Stimulated activated CD8-positive, alpha-beta memory T cell treated with anti-CD3 and anti-CD28 coated beads, Interleukin-7, amount 100 ng/mL, for 1 hour (primary cell): ENCODE results near the gene CTXN3.

ENCODE experiments used
- DNase-seq, 2 donors: peaks; one replicate each; pipeline ENCODE4 v3.0.0-alpha.2; 2020; ENCODE audit warnings: low read depth in 2 of 2

CTXN3 gene

GRCh38 chr5:127697894-127698600 is 49.2 kb downstream of the CTXN3 start:
- no peak for DNase-seq

GRCh38 chr5:127699416-127699815 is 50.5 kb downstream of the CTXN3 start:
- no peak for DNase-seq

- no peak for DNase-seq
Observed at GRCh38 chr5:127700237-127700766, 51.4 kb downstream of the CTXN3 start.

GRCh38 chr5:127702434-127702833 is 53.6 kb downstream of the CTXN3 start:
- no peak for DNase-seq

GRCh38 chr5:127702926-127703561 is 54.2 kb downstream of the CTXN3 start, which contains the start of gene CCDC192:
TSS of gene CCDC192 (plus strand) at chr5:127703391. CDS start at chr5:127703446, 55 bp downstream.
- DNase-seq = no peak

- no peak for DNase-seq
Observed at GRCh38 chr5:127705120-127705892, 56.4 kb downstream of the CTXN3 start.

- DNase-seq = no peak
Observed at GRCh38 chr5:127706691-127707090, 57.8 kb downstream of the CTXN3 start.

GRCh38 chr5:127707209-127707608 is 58.3 kb downstream of the CTXN3 start:
- DNase-seq = no peak
